IMR-90 (cell line): ENCODE data around the gene MYPN. TPM values are rescaled to one million over a fixed set of nuclear protein-coding genes. Genes with fewer than 3 reads are reported as not detected.

ENCODE experiments used
- ATAC-seq: fragments of 200-7000 bp; cut with Tn5 transposase; 2 replicates; pipeline ENCODE4 v1.9.1; 2020; ENCODE audit warnings: low read depth, mild to moderate bottlenecking, moderate library complexity
- BruUV-seq: library from RNA; stranded (reverse); fragments of 400-500 nt; replicated peaks from 2 replicates; lab custom pipeline; 2021; lab: Mats Ljungman, UMichigan
- CTCF ChIA-PET: fragments of 300-600 bp; formaldehyde crosslinking; extraction: SDS; loops from one replicate; lab custom pipeline; 2021; ENCODE audit warnings: antibody characterized with exemption; lab: Yijun Ruan, JAX
- POLR2A ChIA-PET: fragments of 300-600 bp; sonication (Branson Sonifier 250); formaldehyde crosslinking; loops from one replicate; lab custom pipeline; 2022; ENCODE audit warnings: antibody characterized with exemption; ENCODE audit not compliant: unreplicated experiment; lab: Charles Lee
- DNase-seq: peaks from one replicate; pipeline ENCODE4 v3.0.0; 2013
- H2AFZ ChIP-seq: replicated peaks from 2 replicates; pipeline ENCODE3; 2013; ENCODE audit warnings: low read length, mild to moderate bottlenecking; ENCODE audit not compliant: poor library complexity
- H2AK5ac ChIP-seq: 2 replicates; pipeline ENCODE4 v1.6.1; 2013; ENCODE audit warnings: low read depth, low read length, inconsistent platforms
- H2AK9ac ChIP-seq: replicated peaks from 2 replicates; pipeline ENCODE3; 2013; ENCODE audit warnings: mild to moderate bottlenecking, low read depth, low read length, moderate library complexity; ENCODE audit not compliant: poor library complexity
- H2BK120ac ChIP-seq: 2 replicates; pipeline ENCODE4 v1.6.1; 2013; ENCODE audit warnings: low read depth, low read length, inconsistent platforms
- H2BK15ac ChIP-seq: 3 replicates; pipeline ENCODE4 v1.6.1; 2013; ENCODE audit warnings: low read depth, low read length, inconsistent platforms
- H2BK20ac ChIP-seq: 2 replicates; pipeline ENCODE4 v1.6.1; 2013; ENCODE audit warnings: low read depth, mild to moderate bottlenecking, inconsistent platforms, low read length, moderate library complexity
- H2BK5ac ChIP-seq: 2 replicates; pipeline ENCODE4 v1.6.1; 2013; ENCODE audit warnings: mild to moderate bottlenecking, low read depth, low read length, inconsistent platforms; ENCODE audit not compliant: poor library complexity, severe bottlenecking
- H3K14ac ChIP-seq: replicated peaks from 2 replicates; pipeline ENCODE4 v1.6.1; 2013; ENCODE audit warnings: low read depth, low read length, inconsistent platforms
- H3K18ac ChIP-seq: 2 replicates; pipeline ENCODE4 v1.6.1; 2013; ENCODE audit warnings: low read depth, low read length, control low read depth
- H3K23ac ChIP-seq: 2 replicates; pipeline ENCODE4 v1.6.1; 2013; ENCODE audit warnings: low read depth, low read length, inconsistent platforms
- H3K27ac ChIP-seq: 2 replicates; pipeline ENCODE4 v1.5.1; 2013; ENCODE audit warnings: mild to moderate bottlenecking, control low read depth, low read length; ENCODE audit not compliant: insufficient read depth
- H3K27me3 ChIP-seq: 2 replicates; pipeline ENCODE4 v1.6.1; 2013; ENCODE audit warnings: low read length; ENCODE audit not compliant: control insufficient read depth, insufficient read depth
- H3K36me3 ChIP-seq: 2 replicates; pipeline ENCODE4 v1.6.1; 2013; ENCODE audit warnings: low read length, mixed read lengths; ENCODE audit not compliant: control insufficient read depth, insufficient read depth
- H3K4ac ChIP-seq: 2 replicates; pipeline ENCODE4 v1.6.1; 2013; ENCODE audit warnings: low read depth, low read length, inconsistent platforms
- H3K4me1 ChIP-seq: 2 replicates; pipeline ENCODE4 v1.6.1; 2013; ENCODE audit warnings: low read length, mixed read lengths; ENCODE audit not compliant: control insufficient read depth, insufficient read depth
- H3K4me2 ChIP-seq: 2 replicates; pipeline ENCODE4 v1.6.1; 2013; ENCODE audit warnings: low read depth, mild to moderate bottlenecking, control low read depth, low read length, moderate library complexity
- H3K4me3 ChIP-seq: 2 replicates; pipeline ENCODE4 v1.5.1; 2013; ENCODE audit warnings: low read depth, mild to moderate bottlenecking, control low read depth, low read length, moderate library complexity; ENCODE audit not compliant: insufficient read depth
- H3K56ac ChIP-seq: 2 replicates; pipeline ENCODE4 v1.6.1; 2013; ENCODE audit warnings: low read length, inconsistent platforms; ENCODE audit not compliant: insufficient read depth; ENCODE audit errors: extremely low read depth
- H3K79me1 ChIP-seq, 2 experiments: 2 replicates each; pipeline ENCODE4 v1.6.1; 2013; ENCODE audit warnings: low read length in 2 of 2, inconsistent platforms in 1 of 2, low read depth in 1 of 2
- H3K9ac ChIP-seq: 2 replicates; pipeline ENCODE4 v1.6.1; 2013; ENCODE audit warnings: low read depth, low read length, control low read depth
- H3K9me1 ChIP-seq: 2 replicates; pipeline ENCODE4 v1.6.1; 2013; ENCODE audit warnings: low read length, inconsistent platforms; ENCODE audit not compliant: insufficient read depth
- H3K9me3 ChIP-seq: 2 replicates; pipeline ENCODE4 v1.6.1; 2013; ENCODE audit warnings: low read length; ENCODE audit not compliant: control insufficient read depth, insufficient read depth
- H4K20me1 ChIP-seq: 2 replicates; pipeline ENCODE4 v1.6.1; 2013; ENCODE audit warnings: low read length, inconsistent platforms; ENCODE audit not compliant: insufficient read depth
- H4K5ac ChIP-seq: 2 replicates; pipeline ENCODE4 v1.6.1; 2013; ENCODE audit warnings: mild to moderate bottlenecking, low read depth, low read length, control low read depth
- H4K8ac ChIP-seq, 2 experiments: 2 replicates each; pipeline ENCODE4 v1.6.1; 2013; ENCODE audit warnings: low read depth in 2 of 2, low read length in 2 of 2, control low read depth in 1 of 2, inconsistent platforms in 1 of 2
- H4K91ac ChIP-seq: 2 replicates; pipeline ENCODE4 v1.6.1; 2013; ENCODE audit warnings: low read depth, low read length, inconsistent platforms; ENCODE audit not compliant: insufficient read depth
- FOS ChIP-seq: fragments of 150-350 bp; IDR thresholded peaks from 2 replicates; pipeline ENCODE4 v1.6.1; 2016; ENCODE audit warnings: low read depth, low read length
- whole genome bisulfite sequencing, 2 experiments: methylation state at CpG; one replicate each; pipeline versions ENCODE4 v1.1.5 to v1.1.7; 2013; ENCODE audit warnings: missing lambda C conversion rate in 2 of 2; ENCODE audit not compliant: insufficient read length in 1 of 2; ENCODE audit errors: extremely low coverage in 2 of 2; 5-methylcytosine and 5-hydroxymethylcytosine counted together
- dilution Hi-C: fragments of 300-500 bp; cut with HindIII; formaldehyde crosslinking; loops from one replicate; pipeline ENCODE4 v1.14.3; 2018; ENCODE audit warnings: low sequenced_read_pairs; ENCODE audit not compliant: unreplicated experiment
- in situ Hi-C: fragments of 300-500 bp; cut with MboI; formaldehyde crosslinking; loops from 3 replicates; pipeline ENCODE4 v1.14.3; 2019; ENCODE audit warnings: low sequenced_read_pairs, inconsistent platforms, mixed read lengths
- intact Hi-C: fragments of 100-400 bp; cut with micrococcal nuclease; formaldehyde crosslinking; loops from 2 replicates; pipeline ENCODE4 v1.10.0; 2022
- polyA plus RNA-seq, 3 experiments: library from polyadenylated mRNA; depleted of rRNA; stranded (reverse); fragments of >200 nt; gene quantifications; 2 replicates each; pipeline ENCODE4 v1.2.3, GENCODE V29; 2012; ENCODE audit warnings: low replicate concordance in 1 of 3
- total RNA-seq: library from RNA; depleted of rRNA; stranded (reverse); fragments of >200 nt; gene quantifications from 2 replicates; pipeline ENCODE4 v1.2.3, GENCODE V29; 2012

Gene MYPN
- total and polyA plus RNA-seq, 2 of the 4 experiments (the other 2 are of a cell fraction), result 7.8 to 13.1 TPM

- H3K27me3 ChIP-seq, result no peaks in the 10 kb centered on the region
- no peak overlapping the region for H3K4me3 ChIP-seq
- DNase-seq, result no peak
- H4K8ac ChIP-seq, result no peak overlapping the region
- BruUV-seq, result no TSS peak
- no peak for TF ChIP-seq FOS
- no peak for ATAC-seq
- H2BK5ac ChIP-seq, result no peak overlapping the region
- no peak overlapping the region for H3K4ac ChIP-seq
- H3K4me1 ChIP-seq, result 0 out of 2 replicates have a peak, but pooled peaks cover 2% of the 10 kb centered on the region
- no peak overlapping the region for H4K91ac ChIP-seq
- H3K9me3 ChIP-seq, result no peaks in the 10 kb centered on the region
- no peak overlapping the region for H3K23ac ChIP-seq
- ChIA-PET POLR2A (interaction anchor here (0.5 kb wide), 1 partner anchor 40 kb away, joined by 3 read pairs; no protein-coding TSS in a partner anchor), CTCF (interaction anchor here (0.7 to 1.0 kb wide), 2 partner anchors 12 to 78 kb away, joined by 3 to 5 read pairs; no protein-coding TSS in a partner anchor)
- H3K14ac ChIP-seq, result no peak overlapping the region
- no peaks in the 10 kb centered on the region for H4K20me1 ChIP-seq
- H3K9me1 ChIP-seq, result no peaks in the 10 kb centered on the region; the same call in 1 of the 2 replicates
- no peak overlapping the region for H3K56ac ChIP-seq
- no peaks in the 10 kb centered on the region for H3K79me1 ChIP-seq
- H2AK9ac ChIP-seq, result no peak overlapping the region
- no peak overlapping the region for H3K18ac ChIP-seq
- in situ Hi-C loops, result no loop called here
- no peak overlapping the region for H2BK20ac ChIP-seq
- H3K27ac ChIP-seq, result no peak overlapping the region
- no peak overlapping the region for H2AFZ ChIP-seq
- dilution Hi-C loops, result no loop called here
- H2BK120ac ChIP-seq, result no peak overlapping the region
- H4K5ac ChIP-seq, result no peak overlapping the region
- no CpG with 5 or more reads among the region's 3 CpGs for WGBS, 2 experiments
- no peaks in the 10 kb centered on the region for H3K36me3 ChIP-seq
- H2AK5ac ChIP-seq, result no peak overlapping the region
- H2BK15ac ChIP-seq, result no peak overlapping the region
- intact Hi-C loops, result no loop called here
- H3K4me2 ChIP-seq, result no peak overlapping the region
- no peak overlapping the region for H3K9ac ChIP-seq
Observed at GRCh38 chr10:68223535-68224165, 114.4 kb downstream of the MYPN start.
